GM18870 (cell line): ENCODE data around the gene SET.
"Not testable (repeated sequence)": the region's sequence is repeated elsewhere in the genome, so short reads cannot be mapped to it uniquely, and the experiment has no call there.

ENCODE experiments used
- ATAC-seq: cut with Tn5 transposase; IDR thresholded peaks from one replicate; pipeline ENCODE4 v1.9.1; 2021; ENCODE audit warnings: moderate library complexity; ENCODE audit not compliant: unreplicated experiment

Gene SET

GRCh38 chr9:128688501-128689292, at the start of gene SET:
TSS of gene SET (plus strand) at chr9:128689222. CDS start at chr9:128689583, 361 bp downstream.
- no peak for ATAC-seq

- no peak for ATAC-seq
These were observed 48.4 kb upstream of the SET start for GRCh38 chr9:128640603-128641002.

GRCh38 chr9:128642675-128643245, 46.3 kb upstream of the SET start:
- ATAC-seq: no peak

GRCh38 chr9:128643519-128644300, 45.3 kb upstream of the SET start:
- ATAC-seq: peak; percentile 51

- not testable (repeated sequence) for ATAC-seq
These were observed 40.8 kb upstream of the SET start for GRCh38 chr9:128648206-128648605.

GRCh38 chr9:128651798-128652197, 37.2 kb upstream of the SET start:
- no peak for ATAC-seq

GRCh38 chr9:128653908-128654307, 35.1 kb upstream of the SET start:
- no peak for ATAC-seq

- ATAC-seq: no peak
These were observed 34.5 kb upstream of the SET start for GRCh38 chr9:128654481-128654880.

- ATAC-seq: peak; percentile 53
These were observed 32.3 kb upstream of the SET start, which contains the start of gene DYNC2I2 for GRCh38 chr9:128656416-128657343. TSS of gene DYNC2I2 (minus strand) at chr9:128656847. CDS start at chr9:128656726, 121 bp downstream.

- no peak for ATAC-seq
These were observed 31.7 kb upstream of the SET start for GRCh38 chr9:128657344-128657704.

- ATAC-seq: no peak
These were observed 31.2 kb upstream of the SET start for GRCh38 chr9:128657796-128658195.

GRCh38 chr9:128666481-128666941, 22.5 kb upstream of the SET start:
- ATAC-seq: not testable (repeated sequence)

- no peak for ATAC-seq
These were observed 19.2 kb upstream of the SET start for GRCh38 chr9:128669786-128670185.

- ATAC-seq: no peak
These were observed 13.6 kb upstream of the SET start for GRCh38 chr9:128675382-128675781.

GRCh38 chr9:128677794-128678193, 11.2 kb upstream of the SET start:
- ATAC-seq: no peak

GRCh38 chr9:128683340-128684064, 5.5 kb upstream of the SET start:
- ATAC-seq: no peak

- no peak for ATAC-seq
These were observed 5.0 kb upstream of the SET start for GRCh38 chr9:128684065-128684324.

GRCh38 chr9:128684325-128685199, 4.5 kb upstream of the SET start:
- no peak for ATAC-seq
